Right lobe of liver (tissue), 4 donors: ENCODE results near the gene EPS15.

Experiments used
- CTCF ChIP-seq, 4 donors: fragments of 200-600 bp in 3 of 4; fragments of 450-650 bp in 1 of 4; IDR thresholded peaks; one replicate each; pipeline versions ENCODE4 v1.5.1 to v1.8.0; 2016 to 2022; ENCODE audit warnings: antibody characterized with exemption in 4 of 4, mild to moderate bottlenecking in 2 of 4
- POLR2A ChIP-seq: fragments of 450-650 bp; IDR thresholded peaks from one replicate; pipeline ENCODE4 v1.6.1; 2017; ENCODE audit warnings: antibody characterized with exemption, mild to moderate bottlenecking
- donor health status: DM: no; HTN: no; CAD: no.
- donor health status: DM: no; HTN: no; CAD: no.
- donor health status: DM: no; HTN: yes; CAD: no.

DNA sequence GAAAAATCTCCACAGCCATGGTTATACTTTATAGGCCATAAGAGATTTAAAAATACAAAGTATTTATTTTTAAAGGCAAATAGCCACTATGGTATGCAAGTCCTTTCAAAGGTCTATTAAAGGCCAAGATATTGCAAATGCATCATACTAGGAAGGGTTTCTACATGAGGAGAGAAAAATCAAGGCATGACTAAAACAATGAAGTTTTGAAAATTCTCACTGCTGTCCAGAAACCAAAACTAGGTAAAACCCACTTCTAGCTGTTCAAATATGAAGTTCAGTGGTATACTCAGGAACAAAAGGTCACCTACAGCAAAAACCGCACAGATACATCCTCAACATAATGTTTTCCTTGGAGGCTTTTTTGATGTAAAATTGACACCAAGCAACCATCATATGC lies 75.0 kb downstream of the EPS15 start:
- no peak for TF ChIP-seq CTCF (IDR thresholded peaks at IDR 0.05)
- TF ChIP-seq POLR2A: no peak
